IPS-18a (cell line): ENCODE results near the gene P2RX5.
"Not testable (repeated sequence)": the region's sequence is repeated elsewhere in the genome, so short reads cannot be mapped to it uniquely, and the experiment has no call there.

Experiments
- H3K27ac ChIP-seq: one replicate; pipeline ENCODE4 v1.5.1; 2013; ENCODE audit warnings: low read length
- H3K27me3 ChIP-seq: one replicate; pipeline ENCODE4 v1.6.1; 2013; ENCODE audit warnings: mild to moderate bottlenecking, low read length; ENCODE audit not compliant: control insufficient read depth, insufficient read depth
- H3K36me3 ChIP-seq: one replicate; pipeline ENCODE4 v1.6.1; 2013; ENCODE audit warnings: low read depth, low read length; ENCODE audit not compliant: control insufficient read depth
- H3K4me1 ChIP-seq: one replicate; pipeline ENCODE4 v1.6.1; 2013; ENCODE audit warnings: low read depth, low read length; ENCODE audit not compliant: control insufficient read depth
- H3K4me3 ChIP-seq: one replicate; pipeline ENCODE4 v1.5.1; 2013; ENCODE audit warnings: low read length
- H3K9ac ChIP-seq: one replicate; pipeline ENCODE4 v1.6.1; 2013; ENCODE audit warnings: mild to moderate bottlenecking, low read length, moderate library complexity
- H3K9me3 ChIP-seq: one replicate; pipeline ENCODE4 v1.6.1; 2013; ENCODE audit warnings: low read depth, low read length; ENCODE audit not compliant: control insufficient read depth

The P2RX5 gene

GRCh38 chr17:3708366-3708765, 12.4 kb upstream of the P2RX5 start:
- Histone ChIP-seq H3K4me3 (no peak overlapping the region), H3K27ac (no peak overlapping the region), H3K4me1 (no peaks in the 10 kb centered on the region), H3K9me3 (no peaks in the 10 kb centered on the region), H3K27me3 (no peaks in the 10 kb centered on the region), H3K36me3 (peaks cover 5% of the 10 kb centered on the region), H3K9ac (no peak overlapping the region)

GRCh38 chr17:3705718-3705984, 9.7 kb upstream of the P2RX5 start:
- H3K27me3 ChIP-seq, H3K4me3 ChIP-seq, H3K9me3 ChIP-seq, H3K27ac ChIP-seq, H3K4me1 ChIP-seq, H3K36me3 ChIP-seq, H3K9ac ChIP-seq: not testable (repeated sequence)

GRCh38 chr17:3704931-3705717, 9.2 kb upstream of the P2RX5 start:
- H3K4me3 ChIP-seq, result no peak overlapping the region
- H3K9ac ChIP-seq, result no peak overlapping the region
- H3K9me3 ChIP-seq, result no peaks in the 10 kb centered on the region
- no peaks in the 10 kb centered on the region for H3K27me3 ChIP-seq
- no peaks in the 10 kb centered on the region for H3K4me1 ChIP-seq
- H3K27ac ChIP-seq, result no peak overlapping the region
- H3K36me3 ChIP-seq, result no peaks in the 10 kb centered on the region

- H3K36me3 ChIP-seq, H3K9ac ChIP-seq, H3K4me3 ChIP-seq, H3K27ac ChIP-seq, H3K9me3 ChIP-seq, H3K27me3 ChIP-seq, H3K4me1 ChIP-seq: not testable (repeated sequence)
Measured at GRCh38 chr17:3702041-3702539, 6.1 kb upstream of the P2RX5 start.

- no peak overlapping the region for H3K27ac ChIP-seq
- H3K9ac ChIP-seq, result no peak overlapping the region
- H3K9me3 ChIP-seq, result no peaks in the 10 kb centered on the region
- H3K36me3 ChIP-seq, result no peaks in the 10 kb centered on the region
- H3K4me3 ChIP-seq, result no peak overlapping the region
- peaks cover 2% of the 10 kb centered on the region for H3K4me1 ChIP-seq
- H3K27me3 ChIP-seq, result peaks cover 24% of the 10 kb centered on the region
Measured at GRCh38 chr17:3699951-3700350, 4.0 kb upstream of the P2RX5 start.

- Histone ChIP-seq H3K4me1 (peaks cover 6% of the 10 kb centered on the region), H3K36me3 (no peaks in the 10 kb centered on the region), H3K9me3 (no peaks in the 10 kb centered on the region), H3K27me3 (peaks cover 32% of the 10 kb centered on the region), H3K9ac (no peak overlapping the region), H3K27ac (no peak overlapping the region), H3K4me3 (no peak overlapping the region)
Measured at GRCh38 chr17:3698139-3698538, 2.2 kb upstream of the P2RX5 start.

GRCh38 chr17:3697103-3697476, 1.1 kb upstream of the P2RX5 start:
- no peaks in the 10 kb centered on the region for H3K36me3 ChIP-seq
- no peak overlapping the region for H3K27ac ChIP-seq
- H3K9ac ChIP-seq, result no peak overlapping the region
- H3K4me1 ChIP-seq, result peaks cover 6% of the 10 kb centered on the region
- peaks cover 32% of the 10 kb centered on the region for H3K27me3 ChIP-seq
- no peaks in the 10 kb centered on the region for H3K9me3 ChIP-seq
- no peak overlapping the region for H3K4me3 ChIP-seq

GRCh38 chr17:3695129-3695722, 729 bp downstream of the P2RX5 start:
- H3K36me3 ChIP-seq, result no peaks in the 10 kb centered on the region
- no peak overlapping the region for H3K27ac ChIP-seq
- no peaks in the 10 kb centered on the region for H3K9me3 ChIP-seq
- peaks cover 6% of the 10 kb centered on the region for H3K4me1 ChIP-seq
- peaks cover 32% of the 10 kb centered on the region for H3K27me3 ChIP-seq
- H3K9ac ChIP-seq, result no peak overlapping the region
- H3K4me3 ChIP-seq, result peak overlapping the region; percentile 43

- no peaks in the 10 kb centered on the region for H3K9me3 ChIP-seq
- peaks cover 32% of the 10 kb centered on the region for H3K27me3 ChIP-seq
- H3K4me3 ChIP-seq, result no peak overlapping the region
- no peak overlapping the region for H3K27ac ChIP-seq
- no peak overlapping the region for H3K9ac ChIP-seq
- H3K4me1 ChIP-seq, result peaks cover 6% of the 10 kb centered on the region
- H3K36me3 ChIP-seq, result no peaks in the 10 kb centered on the region
Measured at GRCh38 chr17:3693829-3694231, 2.1 kb downstream of the P2RX5 start.

- H3K9me3 ChIP-seq, result no peaks in the 10 kb centered on the region
- H3K9ac ChIP-seq, result no peak overlapping the region
- no peaks in the 10 kb centered on the region for H3K36me3 ChIP-seq
- no peak overlapping the region for H3K4me3 ChIP-seq
- no peak overlapping the region for H3K27ac ChIP-seq
- peaks cover 6% of the 10 kb centered on the region for H3K4me1 ChIP-seq
- peaks cover 32% of the 10 kb centered on the region for H3K27me3 ChIP-seq
Measured at GRCh38 chr17:3693141-3693540, 2.8 kb downstream of the P2RX5 start.

GRCh38 chr17:3692346-3692745, 3.6 kb downstream of the P2RX5 start:
- H3K4me1 ChIP-seq, result peaks cover 6% of the 10 kb centered on the region
- no peaks in the 10 kb centered on the region for H3K36me3 ChIP-seq
- no peak overlapping the region for H3K9ac ChIP-seq
- H3K27ac ChIP-seq, result no peak overlapping the region
- no peak overlapping the region for H3K4me3 ChIP-seq
- H3K9me3 ChIP-seq, result no peaks in the 10 kb centered on the region
- H3K27me3 ChIP-seq, result peaks cover 29% of the 10 kb centered on the region

- Histone ChIP-seq H3K9ac (no peak overlapping the region), H3K27ac (no peak overlapping the region), H3K9me3 (no peaks in the 10 kb centered on the region), H3K4me1 (peaks cover 6% of the 10 kb centered on the region), H3K36me3 (no peaks in the 10 kb centered on the region), H3K4me3 (no peak overlapping the region), H3K27me3 (peaks cover 24% of the 10 kb centered on the region)
Measured at GRCh38 chr17:3691617-3692067, 4.3 kb downstream of the P2RX5 start.
